Liver (tissue), 3 donors: ENCODE data around the gene C7orf57.

ENCODE experiments used
- CTCF ChIP-seq: fragments of 150-350 bp; IDR thresholded peaks from 2 replicates; pipeline ENCODE4 v1.5.1; 2017; ENCODE audit warnings: improper control_type of control experiment, low read depth, low read length; ENCODE audit not compliant: missing input control
- EGR1 ChIP-seq, 2 donors: IDR thresholded peaks; 2 replicates each; pipeline ENCODE4 v1.6.1; 2016 to 2018; ENCODE audit warnings: antibody characterized with exemption in 2 of 2, low read depth in 2 of 2
- GABPA ChIP-seq, 2 donors: IDR thresholded peaks in 1 of 2; conservative IDR thresholded peaks in 1 of 2; 2 replicates each; pipeline ENCODE4 v1.6.1; 2016; ENCODE audit warnings: antibody characterized with exemption in 2 of 2, mild to moderate bottlenecking in 1 of 2, moderate library complexity in 1 of 2
- HNF4A ChIP-seq, 2 donors: conservative IDR thresholded peaks; 2 replicates each; pipeline ENCODE4 v1.6.1; 2016; ENCODE audit warnings: antibody characterized with exemption in 2 of 2, mild to moderate bottlenecking in 2 of 2
- HNF4G ChIP-seq: IDR thresholded peaks from 2 replicates; pipeline ENCODE4 v1.6.1; 2016; ENCODE audit warnings: antibody characterized with exemption
- JUND ChIP-seq, 2 donors: IDR thresholded peaks; 2 replicates each; pipeline ENCODE4 v1.6.1; 2016; ENCODE audit warnings: antibody characterized with exemption in 2 of 2
- RAD21 ChIP-seq, 2 donors: IDR thresholded peaks; 2 replicates each; pipeline ENCODE4 v1.6.1; 2016; ENCODE audit warnings: antibody characterized with exemption in 2 of 2, mild to moderate bottlenecking in 2 of 2
- RXRA ChIP-seq, 2 donors: IDR thresholded peaks; 2 replicates each; pipeline ENCODE4 v1.6.1; 2017 to 2018; ENCODE audit warnings: antibody characterized with exemption in 2 of 2, mild to moderate bottlenecking in 1 of 2
- SP1 ChIP-seq: IDR thresholded peaks from 2 replicates; pipeline ENCODE4 v1.6.1; 2018; ENCODE audit warnings: antibody characterized with exemption, mild to moderate bottlenecking
- TAF1 ChIP-seq: conservative IDR thresholded peaks from 2 replicates; pipeline ENCODE4 v1.6.1; 2016; ENCODE audit warnings: antibody characterized with exemption, mild to moderate bottlenecking
- YY1 ChIP-seq: IDR thresholded peaks from 2 replicates; pipeline ENCODE4 v1.6.1; 2016; ENCODE audit warnings: antibody characterized with exemption, mild to moderate bottlenecking
- ZBTB33 ChIP-seq: IDR thresholded peaks from 2 replicates; pipeline ENCODE4 v1.6.1; 2016; ENCODE audit warnings: antibody characterized with exemption
- TF ChIP-seq, protein P1 (sequence below): IDR thresholded peaks from 2 replicates; pipeline ENCODE4 v1.6.1; 2016; ENCODE audit warnings: antibody characterized with exemption, mild to moderate bottlenecking
- TF ChIP-seq, protein P2 (sequence below): IDR thresholded peaks from 2 replicates; pipeline ENCODE4 v1.6.1; 2016; ENCODE audit warnings: antibody characterized with exemption
- donor health status: healthy.
- donor health status: healthy.

- TF ChIP-seq, protein P1, sequence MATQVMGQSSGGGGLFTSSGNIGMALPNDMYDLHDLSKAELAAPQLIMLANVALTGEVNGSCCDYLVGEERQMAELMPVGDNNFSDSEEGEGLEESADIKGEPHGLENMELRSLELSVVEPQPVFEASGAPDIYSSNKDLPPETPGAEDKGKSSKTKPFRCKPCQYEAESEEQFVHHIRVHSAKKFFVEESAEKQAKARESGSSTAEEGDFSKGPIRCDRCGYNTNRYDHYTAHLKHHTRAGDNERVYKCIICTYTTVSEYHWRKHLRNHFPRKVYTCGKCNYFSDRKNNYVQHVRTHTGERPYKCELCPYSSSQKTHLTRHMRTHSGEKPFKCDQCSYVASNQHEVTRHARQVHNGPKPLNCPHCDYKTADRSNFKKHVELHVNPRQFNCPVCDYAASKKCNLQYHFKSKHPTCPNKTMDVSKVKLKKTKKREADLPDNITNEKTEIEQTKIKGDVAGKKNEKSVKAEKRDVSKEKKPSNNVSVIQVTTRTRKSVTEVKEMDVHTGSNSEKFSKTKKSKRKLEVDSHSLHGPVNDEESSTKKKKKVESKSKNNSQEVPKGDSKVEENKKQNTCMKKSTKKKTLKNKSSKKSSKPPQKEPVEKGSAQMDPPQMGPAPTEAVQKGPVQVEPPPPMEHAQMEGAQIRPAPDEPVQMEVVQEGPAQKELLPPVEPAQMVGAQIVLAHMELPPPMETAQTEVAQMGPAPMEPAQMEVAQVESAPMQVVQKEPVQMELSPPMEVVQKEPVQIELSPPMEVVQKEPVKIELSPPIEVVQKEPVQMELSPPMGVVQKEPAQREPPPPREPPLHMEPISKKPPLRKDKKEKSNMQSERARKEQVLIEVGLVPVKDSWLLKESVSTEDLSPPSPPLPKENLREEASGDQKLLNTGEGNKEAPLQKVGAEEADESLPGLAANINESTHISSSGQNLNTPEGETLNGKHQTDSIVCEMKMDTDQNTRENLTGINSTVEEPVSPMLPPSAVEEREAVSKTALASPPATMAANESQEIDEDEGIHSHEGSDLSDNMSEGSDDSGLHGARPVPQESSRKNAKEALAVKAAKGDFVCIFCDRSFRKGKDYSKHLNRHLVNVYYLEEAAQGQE, result no peak
- TF ChIP-seq GABPA (IDR thresholded peaks at IDR 0.05 in 1 of 2, conservative IDR thresholded peaks at IDR 0.05 in 1 of 2) (no peak), CTCF (no peak), RXRA (IDR thresholded peaks at IDR 0.05) (no peak), RAD21 (IDR thresholded peaks at IDR 0.05) (no peak), ZBTB33 (no peak), YY1 (no peak), HNF4A (conservative IDR thresholded peaks at IDR 0.05) (no peak), JUND (IDR thresholded peaks at IDR 0.05) (no peak), HNF4G (no peak), TAF1 (no peak), EGR1 (IDR thresholded peaks at IDR 0.05; ENCODE audit: low read depth in 2 of 2) (no peak), SP1 (no peak)
- TF ChIP-seq, protein P2, sequence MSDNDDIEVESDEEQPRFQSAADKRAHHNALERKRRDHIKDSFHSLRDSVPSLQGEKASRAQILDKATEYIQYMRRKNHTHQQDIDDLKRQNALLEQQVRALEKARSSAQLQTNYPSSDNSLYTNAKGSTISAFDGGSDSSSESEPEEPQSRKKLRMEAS, result no peak
Observed at GRCh38 chr7:48059706-48060105, 24.4 kb downstream of the C7orf57 start.
